OCI-LY1 (cell line): Measurements from ENCODE around the gene CPSF4L.

Experiments
- H2AFZ ChIP-seq: fragments of 200-600 bp; sonication (generic), shearing (Covaris generic); 2 replicates; pipeline ENCODE4 v1.6.0; 2014; ENCODE audit warnings: antibody characterized with exemption, mild to moderate bottlenecking, low read length
- H3F3A ChIP-seq: fragments of 200-600 bp; sonication (generic), shearing (Covaris generic); 2 replicates; pipeline ENCODE4 v1.6.0; 2014; ENCODE audit warnings: mild to moderate bottlenecking, antibody characterized with exemption, low read length, moderate library complexity; ENCODE audit not compliant: insufficient read depth
- H3K27ac ChIP-seq: fragments of 200-600 bp; sonication (generic); 2 replicates; pipeline ENCODE4 v1.5.1; 2014; ENCODE audit warnings: low read length, mixed run types, mild to moderate bottlenecking, low read depth; ENCODE audit not compliant: poor library complexity, severe bottlenecking
- H3K27me3 ChIP-seq: fragments of 200-600 bp; sonication (generic); 2 replicates; pipeline ENCODE4 v1.6.0; 2014; ENCODE audit warnings: antibody characterized with exemption, mild to moderate bottlenecking, low read length, moderate library complexity; ENCODE audit not compliant: insufficient read depth
- H3K36me3 ChIP-seq: fragments of 200-600 bp; sonication (generic); 2 replicates; pipeline ENCODE4 v1.6.1; 2014; ENCODE audit warnings: mild to moderate bottlenecking, antibody characterized with exemption, low read length, moderate library complexity, mixed read lengths; ENCODE audit not compliant: insufficient read depth
- H3K4me1 ChIP-seq: fragments of 200-600 bp; sonication (generic); 2 replicates; pipeline ENCODE4 v1.5.1; 2014; ENCODE audit warnings: mild to moderate bottlenecking, low read length, moderate library complexity; ENCODE audit not compliant: insufficient read depth, severe bottlenecking
- H3K4me2 ChIP-seq: fragments of 200-600 bp; sonication (generic), shearing (Covaris generic); 2 replicates; pipeline ENCODE4 v1.6.1; 2014; ENCODE audit warnings: low read length
- H3K4me3 ChIP-seq: fragments of 200-600 bp; sonication (generic); 2 replicates; pipeline ENCODE4 v1.5.1; 2014; ENCODE audit warnings: low read length, low read depth, mild to moderate bottlenecking, mixed read lengths; ENCODE audit not compliant: poor library complexity, severe bottlenecking
- H3K79me2 ChIP-seq: fragments of 200-600 bp; shearing (Covaris generic); 2 replicates; pipeline ENCODE4 v1.6.1; 2016; ENCODE audit warnings: mixed run types, low read length, mixed read lengths; ENCODE audit not compliant: insufficient read depth
- H3K9ac ChIP-seq: fragments of 200-600 bp; sonication (generic), shearing (Covaris generic); 2 replicates; pipeline ENCODE4 v1.6.1; 2014; ENCODE audit warnings: mild to moderate bottlenecking, low read length, mixed read lengths
- H3K9me2 ChIP-seq: fragments of 200-600 bp; sonication (generic), shearing (Covaris generic); 2 replicates; pipeline ENCODE4 v1.6.1; 2014; ENCODE audit warnings: low read depth, mild to moderate bottlenecking, low read length, mixed read lengths
- H3K9me3 ChIP-seq: fragments of 200-600 bp; shearing (Covaris generic); 2 replicates; pipeline ENCODE4 v1.6.1; 2014; ENCODE audit warnings: low read length, mixed read lengths
- H4K20me1 ChIP-seq: fragments of 200-600 bp; sonication (generic), shearing (Covaris generic); 2 replicates; pipeline ENCODE4 v1.6.0; 2016; ENCODE audit warnings: mild to moderate bottlenecking, low read length; ENCODE audit not compliant: insufficient read depth
- CTCF ChIP-seq: fragments of 200-600 bp; sonication (generic), shearing (Covaris generic); IDR thresholded peaks from 2 replicates; pipeline ENCODE4 v1.5.1; 2017; ENCODE audit warnings: mild to moderate bottlenecking, antibody characterized with exemption, low read length, moderate library complexity, mixed read lengths
- EZH2 ChIP-seq: fragments of 200-600 bp; sonication (generic), shearing (Covaris generic); IDR thresholded peaks from 2 replicates; pipeline ENCODE4 v1.8.0; 2017; ENCODE audit warnings: borderline replicate concordance, mixed run types, mild to moderate bottlenecking, antibody characterized with exemption, low read length, moderate library complexity, mixed read lengths

The CPSF4L gene

GRCh38 chr17:73281928-73282327, 20.2 kb upstream of the CPSF4L start:
- Histone ChIP-seq H3K4me3 (no peak overlapping the region), H3K9me2 (no peaks in the 10 kb centered on the region), H3F3A (no peaks in the 10 kb centered on the region), H3K9ac (no peak overlapping the region), H3K4me2 (no peak overlapping the region), H3K9me3 (no peaks in the 10 kb centered on the region), H2AFZ (no peak overlapping the region), H4K20me1 (no peaks in the 10 kb centered on the region), H3K79me2 (no peaks in the 10 kb centered on the region), H3K4me1 (no peaks in the 10 kb centered on the region), H3K36me3 (no peaks in the 10 kb centered on the region), H3K27me3 (no peaks in the 10 kb centered on the region; the same call in 1 of the 2 replicates), H3K27ac (no peak overlapping the region)
- TF ChIP-seq EZH2 (no peak), CTCF (no peak)

GRCh38 chr17:73280191-73280590, 18.5 kb upstream of the CPSF4L start:
- no peaks in the 10 kb centered on the region for H3K4me1 ChIP-seq
- TF ChIP-seq EZH2 (no peak), CTCF (no peak)
- no peaks in the 10 kb centered on the region; the same call in 1 of the 2 replicates for H3K27me3 ChIP-seq

GRCh38 chr17:73279704-73280103, 18.0 kb upstream of the CPSF4L start:
- Histone ChIP-seq H3F3A (no peaks in the 10 kb centered on the region), H3K9ac (no peak overlapping the region), H3K4me3 (no peak overlapping the region), H3K4me1 (no peaks in the 10 kb centered on the region), H2AFZ (no peak overlapping the region), H3K79me2 (no peaks in the 10 kb centered on the region), H3K4me2 (no peak overlapping the region), H3K9me3 (no peaks in the 10 kb centered on the region), H3K27me3 (no peaks in the 10 kb centered on the region; the same call in 1 of the 2 replicates), H3K9me2 (no peaks in the 10 kb centered on the region), H4K20me1 (no peaks in the 10 kb centered on the region), H3K36me3 (no peaks in the 10 kb centered on the region), H3K27ac (no peak overlapping the region)
- TF ChIP-seq CTCF (no peak), EZH2 (no peak)

More at GRCh38 chr17:73280191-73280590, 18.5 kb upstream of the CPSF4L start:
- no peaks in the 10 kb centered on the region for H3F3A ChIP-seq
- H3K4me2 ChIP-seq, result no peak overlapping the region
- H3K36me3 ChIP-seq, result no peaks in the 10 kb centered on the region
- H2AFZ ChIP-seq, result no peak overlapping the region
- H3K9me2 ChIP-seq, result no peaks in the 10 kb centered on the region
- H3K4me3 ChIP-seq, result no peak overlapping the region
- no peaks in the 10 kb centered on the region for H3K9me3 ChIP-seq
- no peaks in the 10 kb centered on the region for H4K20me1 ChIP-seq
- H3K9ac ChIP-seq, result no peak overlapping the region
- H3K27ac ChIP-seq, result no peak overlapping the region
- H3K79me2 ChIP-seq, result no peaks in the 10 kb centered on the region
